ENCODE data around the gene CST6.

CST6 gene

DNA sequence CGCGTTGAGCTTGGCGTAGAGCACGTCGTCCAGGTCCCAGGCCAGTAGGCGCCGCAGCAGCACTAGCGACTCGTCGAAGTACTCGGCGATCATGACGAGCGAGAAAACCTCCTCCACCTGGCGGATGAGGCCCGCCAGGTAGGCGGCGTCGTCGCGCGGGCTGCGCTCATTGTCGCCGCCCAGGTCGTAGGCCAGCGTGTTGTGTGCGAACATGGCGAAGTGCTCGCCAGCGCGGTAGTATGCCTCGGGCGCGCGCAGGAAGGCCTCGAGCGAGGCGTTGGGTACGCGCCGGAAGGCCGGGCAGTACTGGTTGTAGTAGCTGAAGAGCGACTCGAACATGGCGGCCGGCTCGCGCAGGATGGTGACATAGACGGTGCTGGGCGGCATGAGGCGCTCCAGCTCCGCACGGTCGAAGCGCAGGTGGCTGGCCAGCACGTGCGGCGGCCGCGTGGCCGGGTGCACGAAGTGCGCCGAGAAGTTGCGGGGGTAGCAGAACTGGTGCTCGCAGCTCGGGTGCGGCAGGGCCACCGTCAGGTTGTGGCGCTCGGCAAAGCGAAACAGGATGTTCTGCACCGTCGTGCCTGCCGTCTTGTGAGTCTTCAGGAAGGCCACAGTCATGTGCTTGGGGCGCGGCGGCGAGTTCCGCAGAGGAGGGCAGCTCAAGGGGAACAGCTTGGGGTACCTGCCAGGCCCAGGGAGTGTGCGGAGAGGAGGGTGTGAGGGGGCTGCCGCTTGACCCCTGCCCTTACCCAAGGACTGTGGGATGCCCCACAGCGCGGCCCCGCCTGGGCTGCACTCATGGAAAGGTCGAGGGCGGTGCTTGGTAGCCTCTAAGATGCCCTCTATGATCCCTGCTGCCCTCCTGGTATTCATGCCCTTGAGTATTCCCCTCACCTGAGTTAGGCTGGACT is 31.4 kb downstream of the CST6 start:
- no peak overlapping the region for H3K9ac ChIP-seq (ENCODE audit: low read length)
- no peak overlapping the region for H3K4me3 ChIP-seq (ENCODE audit: low read length)
- DNase-seq (ENCODE audit: low read depth): no peak

GRCh38 chr11:66044757-66045156 is 32.9 kb downstream of the CST6 start:
- Histone ChIP-seq H3K9me3 (ENCODE audit: control insufficient read depth, low read length) (peaks cover 4% of the 10 kb centered on the region), H3K27me3 (replicated peaks; ENCODE audit: control insufficient read depth, insufficient read depth, low read length) (peaks cover 48% of the 10 kb centered on the region), H3K4me3 (ENCODE audit: low read length) (no peak overlapping the region), H3K9ac (ENCODE audit: low read length) (no peak overlapping the region), H3K4me1 (ENCODE audit: control insufficient read depth, insufficient read depth, low read length) (peaks cover 6% of the 10 kb centered on the region), H3K36me3 (ENCODE audit: control insufficient read depth, insufficient read depth, low read length, severe bottlenecking) (no peaks in the 10 kb centered on the region)
- DNase-seq (ENCODE audit: low read depth): no peak

More for the DNA sequence above, 31.4 kb downstream of the CST6 start:
- peaks cover 43% of the 10 kb centered on the region for H3K27me3 ChIP-seq (replicated peaks; ENCODE audit: control insufficient read depth, insufficient read depth, low read length)
- H3K9me3 ChIP-seq (ENCODE audit: control insufficient read depth, low read length): peaks cover 4% of the 10 kb centered on the region
- H3K4me1 ChIP-seq (ENCODE audit: control insufficient read depth, insufficient read depth, low read length): peaks cover 9% of the 10 kb centered on the region
- no peaks in the 10 kb centered on the region for H3K36me3 ChIP-seq (ENCODE audit: control insufficient read depth, insufficient read depth, low read length, severe bottlenecking)

DNA sequence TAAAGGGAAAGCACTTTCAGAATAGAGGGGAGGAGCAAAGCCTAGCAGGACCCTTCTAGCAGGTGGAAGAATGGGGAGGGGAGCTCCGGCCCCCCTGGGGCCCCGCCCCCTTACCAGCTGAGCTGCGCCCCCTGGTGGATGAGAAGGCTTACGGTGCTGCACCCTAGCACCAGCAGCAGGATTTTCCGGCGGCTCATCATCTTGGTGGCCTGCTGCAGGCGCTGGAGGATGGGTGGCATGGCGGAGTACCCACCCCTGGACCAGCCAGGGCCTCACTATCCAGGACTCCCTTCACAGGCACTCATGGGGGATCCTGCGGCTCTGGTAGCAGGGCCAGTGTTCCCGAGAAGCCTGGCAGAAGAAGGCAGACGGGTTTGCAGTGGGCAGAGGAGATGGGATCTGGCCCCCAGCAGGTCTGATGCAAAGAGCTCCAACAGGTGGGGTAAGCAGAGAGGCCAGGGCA is 33.4 kb downstream of the CST6 start:
- H3K9ac ChIP-seq (ENCODE audit: low read length): no peak overlapping the region
- peaks cover 49% of the 10 kb centered on the region for H3K27me3 ChIP-seq (replicated peaks; ENCODE audit: control insufficient read depth, insufficient read depth, low read length)
- peaks cover 2% of the 10 kb centered on the region for H3K4me1 ChIP-seq (ENCODE audit: control insufficient read depth, insufficient read depth, low read length)
- no peaks in the 10 kb centered on the region for H3K36me3 ChIP-seq (ENCODE audit: control insufficient read depth, insufficient read depth, low read length, severe bottlenecking)
- DNase-seq (ENCODE audit: low read depth): peak; percentile 96
- no peak overlapping the region for H3K4me3 ChIP-seq (ENCODE audit: low read length)
- H3K9me3 ChIP-seq (ENCODE audit: control insufficient read depth, low read length): peaks cover 4% of the 10 kb centered on the region

GRCh38 chr11:66046901-66047300 is 35.1 kb downstream of the CST6 start:
- Histone ChIP-seq H3K9me3 (ENCODE audit: control insufficient read depth, low read length) (peaks cover 4% of the 10 kb centered on the region), H3K4me1 (ENCODE audit: control insufficient read depth, insufficient read depth, low read length) (peaks cover 11% of the 10 kb centered on the region), H3K9ac (ENCODE audit: low read length) (no peak overlapping the region), H3K36me3 (ENCODE audit: control insufficient read depth, insufficient read depth, low read length, severe bottlenecking) (no peaks in the 10 kb centered on the region), H3K27me3 (replicated peaks; ENCODE audit: control insufficient read depth, insufficient read depth, low read length) (peaks cover 38% of the 10 kb centered on the region), H3K4me3 (ENCODE audit: low read length) (no peak overlapping the region)
- DNase-seq (ENCODE audit: low read depth): no peak

DNA sequence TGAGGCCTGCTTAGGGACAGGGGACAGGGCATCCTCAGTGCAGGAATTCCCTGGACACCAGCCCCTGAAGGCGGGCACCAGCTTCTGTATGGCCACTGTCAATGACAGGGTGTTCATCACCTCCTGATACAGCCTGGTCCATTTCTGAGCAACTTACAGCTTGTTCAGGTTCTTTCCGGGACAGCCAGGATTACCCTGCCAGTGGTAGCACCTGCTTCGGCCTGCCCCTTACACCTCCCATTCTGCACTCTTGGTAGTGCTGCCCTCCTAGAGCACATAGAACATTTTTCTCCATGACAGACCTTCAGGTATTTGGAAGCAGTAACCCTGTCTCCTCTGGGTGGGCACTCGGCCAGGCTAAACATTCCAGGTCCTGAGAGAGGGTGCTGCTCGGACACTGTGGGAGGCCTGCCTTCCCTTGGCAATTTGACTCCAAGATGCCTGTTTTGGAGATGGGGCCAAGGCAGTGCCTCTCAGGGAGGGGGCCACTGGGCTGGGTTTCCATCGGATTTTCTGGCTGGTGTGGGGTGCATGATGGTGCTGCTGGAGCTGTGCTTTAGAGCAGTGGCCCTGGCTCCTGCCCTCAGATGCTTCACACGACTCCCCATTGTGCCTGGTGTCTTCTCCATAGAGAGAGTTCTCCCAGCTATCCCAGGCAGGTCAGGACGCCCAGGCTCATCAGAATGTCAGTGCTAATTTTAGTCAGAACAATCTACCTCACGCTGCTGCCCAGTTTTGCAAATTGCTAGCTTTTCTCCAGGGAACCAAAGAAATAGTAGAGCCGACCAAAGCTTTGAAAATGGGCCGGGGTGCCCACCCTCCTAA is 35.9 kb downstream of the CST6 start:
- H3K36me3 ChIP-seq (ENCODE audit: control insufficient read depth, insufficient read depth, low read length, severe bottlenecking): no peaks in the 10 kb centered on the region
- peaks cover 11% of the 10 kb centered on the region for H3K4me1 ChIP-seq (ENCODE audit: control insufficient read depth, insufficient read depth, low read length)
- no peak overlapping the region for H3K9ac ChIP-seq (ENCODE audit: low read length)
- no peak overlapping the region for H3K4me3 ChIP-seq (ENCODE audit: low read length)
- peaks cover 4% of the 10 kb centered on the region for H3K9me3 ChIP-seq (ENCODE audit: control insufficient read depth, low read length)
- H3K27me3 ChIP-seq (replicated peaks; ENCODE audit: control insufficient read depth, insufficient read depth, low read length): peaks cover 38% of the 10 kb centered on the region
- DNase-seq (ENCODE audit: low read depth): peak; percentile 26

- Histone ChIP-seq H3K9ac (ENCODE audit: low read length) (no peak within 1 kb of the TSS), H3K9me3 (ENCODE audit: control insufficient read depth, low read length) (peaks cover 4% of the 10 kb centered on the region), H3K4me3 (ENCODE audit: low read length) (no peak within 1 kb of the TSS), H3K4me1 (ENCODE audit: control insufficient read depth, insufficient read depth, low read length) (peaks cover 20% of the 10 kb centered on the region), H3K27me3 (replicated peaks; ENCODE audit: control insufficient read depth, insufficient read depth, low read length) (peaks cover 36% of the 10 kb centered on the region), H3K36me3 (ENCODE audit: control insufficient read depth, insufficient read depth, low read length, severe bottlenecking) (no peaks in the 10 kb centered on the region)
- no peak for DNase-seq (ENCODE audit: low read depth)
These were observed 36.9 kb downstream of the CST6 start, which contains the start of gene GAL3ST3 for GRCh38 chr11:66048547-66049323. TSS of gene GAL3ST3 (minus strand) at chr11:66049161. CDS start at chr11:66045415, 3,746 bp downstream.

DNA sequence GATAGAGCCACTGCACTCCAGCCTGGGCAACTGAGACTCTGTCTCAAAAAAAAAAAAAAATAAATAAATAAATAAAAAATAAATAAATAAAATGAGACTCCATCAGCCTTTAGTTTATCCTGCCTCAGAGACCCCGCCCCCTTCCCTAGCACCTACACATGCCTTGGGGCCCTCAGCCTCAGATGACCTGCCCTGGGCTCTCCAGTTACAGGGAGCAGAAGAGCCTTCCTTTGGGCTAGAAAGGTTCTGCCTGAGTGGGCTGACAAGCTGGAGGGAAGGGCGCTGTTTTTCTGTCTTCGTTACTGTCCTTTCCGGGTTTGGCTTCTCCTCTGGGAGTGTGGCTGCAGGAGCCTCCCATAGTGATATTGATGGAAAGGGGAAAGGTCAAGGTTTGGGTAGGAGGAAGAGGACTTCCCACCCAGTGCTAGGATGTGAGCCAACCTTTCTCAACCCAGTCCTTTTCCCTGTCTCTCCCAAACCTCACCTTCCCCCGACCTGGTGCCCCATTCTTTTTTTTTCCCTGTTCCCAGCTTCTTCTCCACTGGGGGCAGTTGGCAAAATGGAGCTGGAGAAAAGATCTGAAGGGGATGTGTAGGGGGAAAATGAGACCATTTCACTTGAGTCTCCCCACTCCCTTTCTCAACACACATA is 38.9 kb downstream of the CST6 start:
- no peaks in the 10 kb centered on the region for H3K9me3 ChIP-seq (ENCODE audit: control insufficient read depth, low read length)
- H3K36me3 ChIP-seq (ENCODE audit: control insufficient read depth, insufficient read depth, low read length, severe bottlenecking): peaks cover 13% of the 10 kb centered on the region
- H3K27me3 ChIP-seq (replicated peaks; ENCODE audit: control insufficient read depth, insufficient read depth, low read length): peaks cover 28% of the 10 kb centered on the region
- no peak overlapping the region for H3K4me3 ChIP-seq (ENCODE audit: low read length)
- peaks cover 31% of the 10 kb centered on the region for H3K4me1 ChIP-seq (ENCODE audit: control insufficient read depth, insufficient read depth, low read length)
- H3K9ac ChIP-seq (ENCODE audit: low read length): peak overlapping the region; percentile 97
- no peak for DNase-seq (ENCODE audit: low read depth)

- H3K9me3 ChIP-seq (ENCODE audit: control insufficient read depth, low read length): no peaks in the 10 kb centered on the region
- H3K36me3 ChIP-seq (ENCODE audit: control insufficient read depth, insufficient read depth, low read length, severe bottlenecking): peaks cover 20% of the 10 kb centered on the region
- peaks cover 38% of the 10 kb centered on the region for H3K4me1 ChIP-seq (ENCODE audit: control insufficient read depth, insufficient read depth, low read length)
- H3K4me3 ChIP-seq (ENCODE audit: low read length): peak overlapping the region; percentile 97
- H3K27me3 ChIP-seq (replicated peaks; ENCODE audit: control insufficient read depth, insufficient read depth, low read length): peaks cover 27% of the 10 kb centered on the region
- no peak for DNase-seq (ENCODE audit: low read depth)
- H3K9ac ChIP-seq (ENCODE audit: low read length): peak overlapping the region; percentile 97
These were observed 39.6 kb downstream of the CST6 start for GRCh38 chr11:66051371-66051765.

GRCh38 chr11:66051766-66052663 is 40.2 kb downstream of the CST6 start, which contains the start of gene SF3B2:
TSS of gene SF3B2 (plus strand) at chr11:66052364. CDS start at chr11:66052385, 21 bp downstream.
- peaks cover 44% of the 10 kb centered on the region for H3K4me1 ChIP-seq (ENCODE audit: control insufficient read depth, insufficient read depth, low read length)
- peak within 1 kb of the TSS; percentile 97 for H3K4me3 ChIP-seq (ENCODE audit: low read length)
- H3K9ac ChIP-seq (ENCODE audit: low read length): peak within 1 kb of the TSS; percentile 97
- peak; percentile 98 for DNase-seq (ENCODE audit: low read depth)
- peaks cover 21% of the 10 kb centered on the region for H3K27me3 ChIP-seq (replicated peaks; ENCODE audit: control insufficient read depth, insufficient read depth, low read length)
- H3K9me3 ChIP-seq (ENCODE audit: control insufficient read depth, low read length): no peaks in the 10 kb centered on the region
- H3K36me3 ChIP-seq (ENCODE audit: control insufficient read depth, insufficient read depth, low read length, severe bottlenecking): peaks cover 26% of the 10 kb centered on the region

DNA sequence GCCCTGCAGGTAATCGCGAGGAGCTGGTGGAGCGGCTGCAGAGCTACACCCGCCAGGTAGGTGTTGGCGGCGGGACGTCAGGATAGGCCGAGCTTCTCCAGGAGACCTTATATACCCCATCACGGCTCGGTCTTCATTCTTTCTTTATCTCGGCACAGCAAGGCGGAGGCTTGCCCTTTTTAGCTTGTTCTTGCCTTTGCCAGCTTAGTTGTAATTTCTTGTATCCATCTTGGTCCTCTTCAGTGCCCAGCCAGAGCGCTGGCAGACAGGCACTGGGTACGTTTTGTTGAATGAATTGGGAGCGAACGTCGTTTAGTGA is 40.8 kb downstream of the CST6 start:
- Histone ChIP-seq H3K9ac (ENCODE audit: low read length) (peak overlapping the region; percentile 97), H3K4me3 (ENCODE audit: low read length) (peak overlapping the region; percentile 97), H3K4me1 (ENCODE audit: control insufficient read depth, insufficient read depth, low read length) (peaks cover 45% of the 10 kb centered on the region), H3K27me3 (replicated peaks; ENCODE audit: control insufficient read depth, insufficient read depth, low read length) (peaks cover 15% of the 10 kb centered on the region), H3K9me3 (ENCODE audit: control insufficient read depth, low read length) (no peaks in the 10 kb centered on the region), H3K36me3 (ENCODE audit: control insufficient read depth, insufficient read depth, low read length, severe bottlenecking) (peaks cover 32% of the 10 kb centered on the region)
- no peak for DNase-seq (ENCODE audit: low read depth)

Measured in adipocyte (in vitro differentiated cells).